ENCODE measurements around the gene GPN1.
"Not testable (repeated sequence)": the region's sequence is repeated elsewhere in the genome, so short reads cannot be mapped to it uniquely, and the experiment has no call there.

GPN1 gene

GRCh38 chr2:27672723-27673486 lies 44.1 kb downstream of the GPN1 start:
- DNase-seq, result no peak

- no peak for DNase-seq
Measured at GRCh38 chr2:27680571-27680970, 51.7 kb downstream of the GPN1 start.

DNA sequence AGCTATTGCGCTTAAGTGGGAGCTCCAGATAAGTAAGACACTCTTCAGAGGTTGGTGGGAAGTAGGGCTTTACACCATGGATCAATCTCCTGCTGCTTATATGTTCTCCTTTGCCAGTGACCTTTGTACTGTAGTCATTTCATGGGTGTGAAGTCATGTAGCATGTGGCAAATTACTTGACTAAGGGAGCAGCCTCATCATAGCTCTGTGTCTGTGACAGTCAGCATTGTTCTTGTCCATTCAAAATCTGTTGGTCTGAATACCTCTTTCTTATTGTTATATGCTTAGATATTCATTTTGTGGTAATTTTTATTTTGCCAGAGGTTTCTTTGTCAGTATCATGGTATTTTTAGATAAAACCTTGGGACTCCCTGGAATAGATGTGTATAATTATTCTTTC lies 53.0 kb downstream of the GPN1 start:
- DNase-seq, result no peak

DNA sequence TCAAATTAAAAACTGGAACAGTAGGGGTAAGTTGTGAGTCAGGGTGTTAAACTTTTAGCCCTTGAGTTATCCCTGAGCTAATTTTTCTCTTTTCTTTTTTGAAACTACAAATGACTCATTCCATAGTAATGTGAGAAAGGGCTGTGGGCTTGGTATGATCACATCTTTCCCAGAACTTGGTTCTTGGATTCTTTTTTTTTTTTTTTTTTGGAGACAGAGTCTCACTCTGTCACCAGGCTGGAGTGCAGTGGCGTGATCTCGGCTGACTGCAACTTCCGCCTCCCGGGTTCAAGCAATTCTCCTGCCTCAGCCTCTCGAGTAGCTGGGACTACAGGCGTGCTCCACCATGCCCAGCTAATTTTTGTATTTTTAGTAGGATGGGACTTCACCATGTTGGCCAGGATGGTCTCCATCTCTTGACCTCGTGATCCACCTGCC lies 53.5 kb downstream of the GPN1 start:
- DNase-seq, result not testable (repeated sequence)

GRCh38 chr2:27683390-27684071 lies 54.7 kb downstream of the GPN1 start:
- peak; percentile 93 for DNase-seq

DNA sequence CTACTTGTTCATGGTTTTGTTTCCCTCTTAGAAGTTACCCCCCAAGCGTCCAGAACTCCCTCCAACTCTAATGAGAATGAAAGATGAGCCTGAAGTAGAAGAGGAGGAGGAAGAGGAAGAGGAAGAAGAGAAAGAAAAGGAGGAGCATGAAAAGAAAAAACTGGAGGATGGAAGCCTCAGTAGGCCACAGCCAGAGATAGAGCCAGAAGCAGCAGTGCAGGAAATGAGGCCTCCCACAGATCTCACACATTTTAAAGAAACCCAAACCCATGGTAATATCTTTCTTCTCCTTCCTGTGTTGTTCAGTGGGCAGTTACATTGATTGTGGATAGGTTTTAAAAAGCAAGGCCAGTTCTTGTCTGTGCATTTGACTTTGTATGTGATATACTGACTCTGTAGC lies 56.2 kb downstream of the GPN1 start:
- peak; percentile 30 for DNase-seq

- no peak for DNase-seq
Measured at GRCh38 chr2:27685577-27685976, 56.7 kb downstream of the GPN1 start.

DNA sequence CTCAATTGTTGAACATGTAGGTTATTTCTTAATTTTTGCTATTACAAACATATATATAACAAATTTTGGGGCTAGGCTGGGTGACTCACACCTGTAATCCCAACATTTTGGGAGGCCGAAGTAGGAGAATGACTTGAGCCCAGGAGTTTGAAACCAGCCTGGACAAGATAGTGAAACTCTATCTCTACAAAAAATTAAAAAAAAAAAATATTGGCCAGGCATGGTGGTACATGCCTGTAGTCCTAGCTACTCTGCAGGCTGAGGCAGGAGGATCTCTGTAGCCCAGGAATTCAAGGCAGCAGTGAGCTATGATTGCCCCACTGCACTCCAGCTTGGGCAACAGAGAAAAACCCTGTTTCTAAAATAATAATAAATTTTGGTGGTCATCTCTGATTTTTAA lies 58.4 kb downstream of the GPN1 start:
- no peak for DNase-seq

DNA sequence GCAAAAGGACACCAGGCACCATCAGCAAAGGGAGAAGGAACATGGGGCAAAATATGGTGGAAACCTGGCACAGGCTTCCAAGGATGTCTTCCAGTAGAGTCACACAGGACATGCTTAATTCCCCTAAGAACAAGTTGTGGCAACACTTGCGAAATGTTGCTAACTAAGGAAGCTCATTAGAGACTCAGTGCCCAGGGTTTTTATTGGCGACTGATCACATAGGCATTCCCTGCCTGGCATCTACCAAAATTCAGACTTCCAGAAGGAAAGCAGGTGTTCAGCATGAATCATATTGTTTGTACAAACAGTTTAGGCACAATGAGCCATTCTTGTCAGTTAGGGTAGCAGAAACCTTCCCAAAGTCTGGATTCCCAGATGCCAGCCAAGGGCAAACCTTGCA lies 60.6 kb downstream of the GPN1 start:
- no peak for DNase-seq

DNA sequence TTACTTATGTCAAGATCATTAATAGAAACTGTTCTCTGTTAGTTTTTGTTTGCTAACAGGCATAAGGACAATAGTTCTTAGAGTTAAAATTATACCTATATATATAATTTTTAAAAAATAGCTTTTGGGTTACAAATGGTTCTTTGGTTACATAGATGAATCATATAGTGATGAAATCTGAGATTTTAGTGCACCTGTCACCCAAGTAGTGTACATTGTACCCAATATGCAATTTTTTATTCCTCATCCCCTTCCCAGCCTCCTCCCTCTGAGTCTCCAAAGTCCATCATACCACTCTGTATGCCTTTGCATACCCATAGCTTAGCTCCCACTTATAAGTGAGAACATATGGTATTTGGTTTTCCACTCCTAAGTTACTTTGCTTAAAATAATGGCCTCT lies 61.2 kb downstream of the GPN1 start:
- no peak for DNase-seq

GRCh38 chr2:27697660-27698059 lies 68.8 kb downstream of the GPN1 start:
- no peak for DNase-seq

Data from CD4-positive, alpha-beta T cell treated with Interleukin-12 subunit alpha and Interleukin-12 subunit beta, for 1 hour (primary cell).